GM12873 (cell line): ENCODE measurements around the gene PWWP2B.

ENCODE experiments used
- TF ChIP-seq, protein P1 (sequence below): IDR thresholded peaks from 2 replicates; pipeline ENCODE4 v1.5.1; 2012; ENCODE audit warnings: low read depth, mild to moderate bottlenecking, moderate library complexity, low read length, control low read depth; ENCODE audit not compliant: insufficient read depth; ENCODE audit errors: missing control alignments

The PWWP2B gene

DNA sequence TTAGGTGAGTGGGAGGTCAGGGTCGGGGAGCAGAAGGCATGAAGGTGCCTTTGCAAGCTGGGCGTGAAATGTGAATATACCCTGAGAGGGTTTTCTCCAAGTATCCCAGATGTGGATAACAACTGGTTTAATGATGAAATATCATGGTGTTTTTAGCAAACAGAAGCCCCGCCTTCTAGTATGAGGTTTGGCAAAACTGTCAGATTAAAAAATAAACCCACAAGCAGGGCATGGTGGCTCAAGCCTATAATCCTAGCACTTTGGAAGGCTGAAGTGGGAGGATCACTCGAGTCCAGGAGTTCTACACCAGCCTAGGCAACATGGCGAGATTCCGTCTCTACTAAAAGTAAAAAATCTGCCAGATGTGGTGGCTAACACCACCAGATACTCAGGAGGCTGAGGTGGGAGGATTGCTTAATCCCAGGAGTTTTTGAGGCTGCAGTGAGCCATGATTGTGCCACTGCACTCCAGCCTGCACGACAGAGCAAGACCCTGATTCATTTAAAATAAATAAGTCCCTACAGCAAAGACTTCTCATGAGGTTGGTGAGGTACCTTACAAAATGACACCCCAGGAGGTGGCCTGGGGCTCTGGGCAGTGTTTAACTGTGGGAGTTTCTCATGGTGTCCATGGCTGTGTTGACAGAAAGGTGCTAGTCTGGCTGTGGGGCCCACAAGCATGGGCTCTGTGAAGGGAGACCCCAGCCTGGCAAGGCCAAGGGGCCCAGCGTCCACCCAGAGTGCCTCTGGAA lies 6.7 kb upstream of the PWWP2B start:
- TF ChIP-seq, protein P1, sequence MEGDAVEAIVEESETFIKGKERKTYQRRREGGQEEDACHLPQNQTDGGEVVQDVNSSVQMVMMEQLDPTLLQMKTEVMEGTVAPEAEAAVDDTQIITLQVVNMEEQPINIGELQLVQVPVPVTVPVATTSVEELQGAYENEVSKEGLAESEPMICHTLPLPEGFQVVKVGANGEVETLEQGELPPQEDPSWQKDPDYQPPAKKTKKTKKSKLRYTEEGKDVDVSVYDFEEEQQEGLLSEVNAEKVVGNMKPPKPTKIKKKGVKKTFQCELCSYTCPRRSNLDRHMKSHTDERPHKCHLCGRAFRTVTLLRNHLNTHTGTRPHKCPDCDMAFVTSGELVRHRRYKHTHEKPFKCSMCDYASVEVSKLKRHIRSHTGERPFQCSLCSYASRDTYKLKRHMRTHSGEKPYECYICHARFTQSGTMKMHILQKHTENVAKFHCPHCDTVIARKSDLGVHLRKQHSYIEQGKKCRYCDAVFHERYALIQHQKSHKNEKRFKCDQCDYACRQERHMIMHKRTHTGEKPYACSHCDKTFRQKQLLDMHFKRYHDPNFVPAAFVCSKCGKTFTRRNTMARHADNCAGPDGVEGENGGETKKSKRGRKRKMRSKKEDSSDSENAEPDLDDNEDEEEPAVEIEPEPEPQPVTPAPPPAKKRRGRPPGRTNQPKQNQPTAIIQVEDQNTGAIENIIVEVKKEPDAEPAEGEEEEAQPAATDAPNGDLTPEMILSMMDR = no peak

DNA sequence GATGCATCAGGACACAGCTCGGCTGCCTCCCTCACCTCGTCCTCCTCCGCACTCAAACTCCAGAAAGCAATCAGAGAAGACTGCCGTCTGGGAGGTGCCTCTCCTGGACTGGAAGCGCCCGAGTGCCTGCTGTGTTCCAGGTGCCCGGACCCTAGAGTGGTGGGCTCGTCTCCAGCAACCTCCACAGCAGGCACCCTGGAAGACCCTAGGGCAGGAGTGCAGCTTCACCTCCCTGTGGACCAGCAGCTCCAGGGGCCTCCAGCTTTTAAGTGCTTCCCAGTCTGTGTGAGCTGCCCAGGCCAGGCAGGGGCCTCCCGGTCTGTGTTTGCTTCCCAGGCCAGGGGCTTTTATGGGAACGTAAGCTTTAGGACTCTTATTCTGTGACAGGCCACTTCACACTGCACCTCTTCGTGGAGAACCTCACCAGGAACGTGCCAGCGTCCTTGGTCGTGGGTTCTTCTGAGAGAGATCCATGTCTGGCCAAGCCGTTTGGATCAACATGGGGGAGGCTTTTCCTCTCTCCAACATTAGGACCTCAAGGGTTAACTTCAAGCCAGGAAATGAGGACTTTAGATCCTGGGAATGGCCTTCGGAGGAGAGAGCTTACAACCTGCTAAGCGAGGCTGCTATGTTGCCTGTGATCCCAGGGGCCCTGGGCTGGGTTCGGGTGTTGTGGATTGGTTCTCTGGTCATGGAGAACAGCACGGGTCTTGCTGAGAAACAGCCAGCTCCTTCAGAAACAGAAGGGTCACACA lies 5.9 kb upstream of the PWWP2B start:
- TF ChIP-seq, protein P1 = no peak

DNA sequence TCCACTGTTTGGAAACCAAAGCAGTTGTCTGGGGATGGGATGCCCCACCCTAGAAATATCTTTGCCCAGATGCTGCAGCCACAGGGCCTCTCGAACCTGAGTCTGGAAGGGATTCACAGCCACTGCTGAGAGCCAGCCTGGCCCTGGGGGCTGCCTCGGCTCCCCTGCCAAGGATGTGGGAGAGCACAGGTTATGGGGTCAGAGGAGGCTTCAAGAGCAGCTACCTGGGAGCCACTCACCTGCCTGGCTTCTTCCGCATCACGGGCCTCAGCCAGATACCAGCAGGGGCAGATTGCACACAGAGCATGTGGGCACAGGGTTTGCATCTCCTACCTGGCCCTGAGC lies 5.4 kb upstream of the PWWP2B start:
- TF ChIP-seq, protein P1 = no peak

DNA sequence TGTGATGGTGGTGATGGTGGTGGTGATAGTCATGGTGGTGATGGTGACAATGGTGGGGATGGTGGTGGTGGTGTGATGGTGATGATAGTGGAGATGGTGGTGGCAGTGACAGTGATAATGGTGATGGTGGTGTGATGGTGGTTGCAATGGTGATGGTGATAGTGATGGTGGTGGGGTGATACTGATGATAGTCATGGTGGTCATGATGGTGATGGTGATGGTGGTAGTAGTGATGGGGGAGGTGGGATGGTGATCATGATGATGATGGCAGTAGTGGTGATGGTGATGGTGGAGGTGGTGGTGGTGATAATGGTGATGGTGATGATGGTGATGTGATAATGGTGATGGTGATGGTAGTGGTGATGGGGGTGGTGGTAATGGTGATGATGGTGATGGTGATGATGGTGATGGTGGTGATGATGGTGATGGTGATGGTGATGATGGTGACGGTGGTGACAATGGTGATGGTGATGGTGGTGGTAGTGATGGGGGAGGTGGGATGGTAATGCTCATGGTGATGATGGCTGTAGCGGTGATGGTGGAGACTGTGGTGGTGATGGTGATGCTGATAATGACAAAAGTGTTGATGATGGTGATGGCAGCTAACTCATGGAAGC lies 4.7 kb upstream of the PWWP2B start:
- TF ChIP-seq, protein P1 = no peak

DNA sequence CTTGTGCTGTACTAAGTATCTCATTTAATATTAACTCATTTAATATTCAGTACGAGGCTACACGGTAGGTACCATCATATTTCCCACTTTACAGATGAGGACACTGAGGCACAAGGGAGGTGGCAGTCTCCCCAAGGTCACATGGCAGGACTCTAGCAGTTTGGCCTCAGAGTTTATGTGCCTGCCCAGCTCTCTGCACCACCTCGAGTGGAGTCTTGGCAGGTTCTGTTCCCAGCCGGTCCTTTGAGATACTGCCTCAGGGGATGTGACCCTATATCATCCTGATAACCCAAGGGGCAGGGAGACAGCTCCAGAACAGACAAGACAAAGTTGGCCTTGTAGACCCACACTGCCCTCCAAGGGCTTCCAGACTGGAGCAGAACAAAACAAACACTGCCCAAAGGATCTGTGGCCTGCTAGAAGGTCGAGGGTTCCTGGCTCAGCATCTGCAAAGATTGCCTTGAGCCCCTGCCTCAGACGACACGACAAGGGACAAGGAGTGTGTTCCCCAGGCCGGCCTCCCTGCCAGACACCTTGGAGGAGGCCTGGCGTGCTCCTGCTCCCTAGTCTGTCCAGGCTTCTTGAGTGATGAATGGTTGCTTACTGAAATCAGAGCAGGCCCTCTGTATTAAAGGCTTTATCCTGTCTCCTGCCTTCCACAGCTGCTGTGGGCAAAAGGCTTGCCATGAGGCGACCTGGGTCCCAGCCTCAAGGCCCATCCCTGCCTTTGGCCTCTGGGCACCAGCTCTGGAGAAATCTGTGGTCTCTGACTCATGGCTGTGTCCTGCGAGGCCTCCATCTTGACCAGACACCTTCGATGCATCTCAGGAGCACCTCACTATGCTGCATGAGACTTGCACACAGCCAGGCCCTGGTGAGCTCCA lies 3.9 kb upstream of the PWWP2B start:
- TF ChIP-seq, protein P1 = no peak

DNA sequence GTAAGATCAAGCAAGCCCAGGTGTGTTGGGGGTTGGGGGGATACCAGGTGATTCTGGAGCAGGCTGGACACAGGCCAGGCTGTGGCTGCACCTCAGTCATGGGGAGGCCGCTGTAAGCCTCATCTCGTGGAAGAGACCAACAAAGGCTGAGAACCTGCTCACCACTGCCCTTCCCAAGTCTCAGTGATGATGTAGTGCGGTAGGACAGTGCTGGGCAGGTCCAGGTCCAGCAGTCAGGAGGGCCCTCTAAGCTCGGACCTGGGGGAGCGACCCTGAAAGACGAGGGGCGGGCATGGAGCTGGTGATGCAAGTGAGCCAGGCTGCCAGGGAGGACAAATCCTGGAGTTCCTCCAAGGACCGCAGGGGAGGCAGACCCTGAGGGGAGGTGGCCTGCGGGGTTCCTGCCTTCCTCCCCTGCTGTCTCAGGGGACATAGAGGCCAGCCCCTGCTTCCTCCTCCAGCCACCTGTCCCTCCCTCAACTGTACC lies 3.3 kb upstream of the PWWP2B start:
- TF ChIP-seq, protein P1 = no peak
